Fibroblast of gingiva (primary cell): Measurements from ENCODE around the gene METTL4.
A peak's percentile ranks its signal among the peaks of the same experiment; 100 is the strongest.
"Not testable (repeated sequence)": the region's sequence is repeated elsewhere in the genome, so short reads cannot be mapped to it uniquely, and the experiment has no call there.

Experiments used
- DNase-seq: peaks from one replicate; pipeline ENCODE4 v3.0.0-alpha.2; 2011; ENCODE audit warnings: low read depth

METTL4 gene

GRCh38 chr18:2564373-2564772, 6.9 kb downstream of the METTL4 start:
- no peak for DNase-seq

GRCh38 chr18:2559249-2559648, 12.1 kb downstream of the METTL4 start:
- no peak for DNase-seq

- no peak for DNase-seq
Measured at GRCh38 chr18:2557536-2557935, 13.8 kb downstream of the METTL4 start.

- DNase-seq, result no peak
Measured at GRCh38 chr18:2555895-2556294, 15.4 kb downstream of the METTL4 start.

- DNase-seq, result no peak
Measured at GRCh38 chr18:2554696-2555095, 16.6 kb downstream of the METTL4 start.

- DNase-seq, result no peak
Measured at GRCh38 chr18:2551425-2551824, 19.9 kb downstream of the METTL4 start.

GRCh38 chr18:2549462-2549861, 21.8 kb downstream of the METTL4 start:
- DNase-seq, result no peak

- peak; percentile 48 for DNase-seq
Measured at GRCh38 chr18:2547477-2548087, 23.7 kb downstream of the METTL4 start.

GRCh38 chr18:2545155-2545554, 26.1 kb downstream of the METTL4 start:
- no peak for DNase-seq

GRCh38 chr18:2541925-2542563, 29.3 kb downstream of the METTL4 start:
- DNase-seq, result peak; percentile 20

- DNase-seq, result no peak
Measured at GRCh38 chr18:2540575-2540974, 30.7 kb downstream of the METTL4 start.

- peak; percentile 23 for DNase-seq
Measured at GRCh38 chr18:2538844-2539243, 32.5 kb downstream of the METTL4 start.

GRCh38 chr18:2538236-2538635, 33.1 kb downstream of the METTL4 start:
- DNase-seq, result no peak

- no peak for DNase-seq
Measured at GRCh38 chr18:2537296-2537695, 34.0 kb downstream of the METTL4 start.

- peak; percentile 57 for DNase-seq
Measured at GRCh38 chr18:2536493-2536892, 34.8 kb downstream of the METTL4 start.

GRCh38 chr18:2536063-2536462, 35.2 kb downstream of the METTL4 start:
- DNase-seq, result no peak

- no peak for DNase-seq
Measured at GRCh38 chr18:2535419-2535910, 35.8 kb downstream of the METTL4 start.

- no peak for DNase-seq
Measured at GRCh38 chr18:2534906-2535305, 36.4 kb downstream of the METTL4 start.

- DNase-seq, result no peak
Measured at GRCh38 chr18:2532797-2533196, 38.5 kb downstream of the METTL4 start.

GRCh38 chr18:2531751-2532150, 39.6 kb downstream of the METTL4 start:
- DNase-seq, result no peak

GRCh38 chr18:2529154-2529553, 42.2 kb downstream of the METTL4 start:
- DNase-seq, result no peak

- no peak for DNase-seq
Measured at GRCh38 chr18:2526329-2526728, 45.0 kb downstream of the METTL4 start.

GRCh38 chr18:2524794-2525198, 46.5 kb downstream of the METTL4 start:
- not testable (repeated sequence) for DNase-seq

GRCh38 chr18:2522112-2522511, 49.2 kb downstream of the METTL4 start:
- DNase-seq, result no peak
